Measurements from ENCODE around the gene DENND5B. TPM values are rescaled to one million over a fixed set of nuclear protein-coding genes. Genes with fewer than 3 reads are reported as not detected.
A peak's percentile ranks its signal among the peaks of the same experiment; 100 is the strongest.

DENND5B gene
- total and polyA plus RNA-seq, 4 donors: 18.8 to 44.4 (median 25.6) TPM

DNA sequence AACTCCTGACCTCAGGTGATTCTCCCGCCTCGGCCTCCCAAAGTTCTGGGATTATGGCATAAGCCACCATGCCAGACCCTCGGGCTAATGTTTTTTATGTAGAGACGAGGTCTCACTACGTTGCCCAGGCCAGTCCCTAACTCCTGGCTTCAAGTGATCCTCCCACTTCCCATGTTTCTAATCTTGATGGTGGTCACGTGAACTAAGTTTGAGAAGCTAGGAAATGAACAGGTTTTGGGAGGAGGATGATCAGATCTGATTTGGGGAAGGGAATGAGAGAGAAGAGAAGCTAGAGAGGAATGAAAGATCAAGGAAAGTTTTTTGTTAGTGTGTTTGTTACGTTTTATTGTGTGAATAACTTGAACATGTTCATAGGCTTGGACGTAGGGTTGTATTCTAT, 247.8 kb downstream of the DENND5B start:
- Histone ChIP-seq H3K27me3 (ENCODE audit: control insufficient read depth, insufficient read depth, low read length) (no peaks in the 10 kb centered on the region), H3K4me3 (ENCODE audit: low read depth, low read length) (no peak overlapping the region), H3K4me1 (ENCODE audit: control insufficient read depth, insufficient read depth, low read length) (no peaks in the 10 kb centered on the region), H3K9me3 (ENCODE audit: control insufficient read depth, insufficient read depth, low read length) (no peaks in the 10 kb centered on the region), H3K27ac (ENCODE audit: low read depth, low read length) (no peak overlapping the region), H3K36me3 (ENCODE audit: control insufficient read depth, insufficient read depth, low read length) (no peaks in the 10 kb centered on the region)
- WGBS (ENCODE audit: insufficient coverage): 94% methylated on average over 6 of the region's 8 CpGs
- no peak for DNase-seq (ENCODE audit: low read depth in 4 of 6, low spot score in 6 of 6)

DNA sequence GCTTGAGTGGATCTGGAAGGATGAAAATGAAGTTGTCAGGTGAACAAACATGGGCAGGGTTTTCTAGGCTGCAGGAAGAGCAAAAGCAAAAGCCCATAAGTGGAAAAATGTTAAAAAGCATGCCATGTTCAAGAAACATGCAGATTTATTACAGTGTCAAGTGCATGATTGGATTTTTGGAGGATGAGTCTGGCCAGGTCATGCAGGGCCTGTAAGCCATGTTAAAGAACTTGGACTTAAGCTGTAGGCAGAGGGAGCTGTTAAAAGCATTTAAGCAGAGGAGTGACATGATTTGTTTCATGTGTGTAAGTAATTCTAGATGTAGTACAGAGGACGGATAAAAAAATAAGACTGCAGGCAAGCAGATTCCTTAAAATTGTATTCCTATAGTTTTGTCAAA, 248.7 kb downstream of the DENND5B start:
- no peaks in the 10 kb centered on the region for H3K4me1 ChIP-seq (ENCODE audit: control insufficient read depth, insufficient read depth, low read length)
- H3K36me3 ChIP-seq (ENCODE audit: control insufficient read depth, insufficient read depth, low read length): no peaks in the 10 kb centered on the region
- H3K9me3 ChIP-seq (ENCODE audit: control insufficient read depth, insufficient read depth, low read length): no peaks in the 10 kb centered on the region
- DNase-seq (ENCODE audit: low read depth in 4 of 6, low spot score in 6 of 6): no peak
- no peak overlapping the region for H3K27ac ChIP-seq (ENCODE audit: low read depth, low read length)
- no CpG with 5 or more reads among the region's 1 CpG for WGBS (ENCODE audit: insufficient coverage)
- H3K4me3 ChIP-seq (ENCODE audit: low read depth, low read length): no peak overlapping the region
- H3K27me3 ChIP-seq (ENCODE audit: control insufficient read depth, insufficient read depth, low read length): no peaks in the 10 kb centered on the region

DNA sequence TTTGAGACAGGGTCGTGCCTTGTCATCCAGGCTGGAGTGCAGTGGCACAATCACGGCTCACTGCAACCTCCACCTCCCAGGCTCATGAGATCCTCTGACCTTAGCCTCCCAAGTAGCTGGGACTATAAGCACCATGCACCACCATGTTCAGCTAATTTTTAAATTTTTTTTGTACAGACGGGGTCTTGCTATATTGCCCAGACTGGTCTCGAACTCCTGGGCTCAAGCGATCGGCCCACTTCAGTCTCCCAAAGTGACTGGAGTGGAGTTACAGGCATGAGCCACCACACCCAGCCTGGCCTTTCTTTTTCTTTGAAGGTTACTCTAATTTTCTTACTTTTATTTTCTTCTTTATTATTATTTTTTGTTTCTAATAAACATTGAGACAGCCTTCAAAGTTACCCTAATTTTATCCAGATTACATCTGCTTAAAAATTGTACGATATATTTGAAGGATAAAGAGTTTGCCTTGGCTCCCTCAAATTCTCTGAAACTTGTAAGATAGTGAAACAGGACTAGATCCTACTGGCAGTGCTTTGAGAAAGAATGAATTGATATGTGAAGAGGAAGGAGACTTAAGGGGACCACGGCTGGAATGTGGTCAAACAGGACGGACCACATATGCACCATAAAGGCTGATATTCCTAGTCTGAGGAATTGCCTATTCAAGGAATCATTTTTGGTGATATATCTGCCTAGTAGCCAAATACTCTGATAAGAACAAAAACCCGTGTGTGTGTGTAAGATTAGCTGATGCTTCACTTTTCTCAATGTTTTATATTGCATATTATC, 250.9 kb downstream of the DENND5B start:
- Histone ChIP-seq H3K9me3 (ENCODE audit: control insufficient read depth, insufficient read depth, low read length) (no peaks in the 10 kb centered on the region), H3K4me3 (ENCODE audit: low read depth, low read length) (no peak overlapping the region), H3K36me3 (ENCODE audit: control insufficient read depth, insufficient read depth, low read length) (no peaks in the 10 kb centered on the region), H3K27me3 (ENCODE audit: control insufficient read depth, insufficient read depth, low read length) (no peaks in the 10 kb centered on the region), H3K4me1 (ENCODE audit: control insufficient read depth, insufficient read depth, low read length) (no peaks in the 10 kb centered on the region), H3K27ac (ENCODE audit: low read depth, low read length) (no peak overlapping the region)
- WGBS (ENCODE audit: insufficient coverage): 83% methylated on average over 4 of the region's 10 CpGs
- no peak for DNase-seq (ENCODE audit: low read depth in 4 of 6, low spot score in 6 of 6)

DNA sequence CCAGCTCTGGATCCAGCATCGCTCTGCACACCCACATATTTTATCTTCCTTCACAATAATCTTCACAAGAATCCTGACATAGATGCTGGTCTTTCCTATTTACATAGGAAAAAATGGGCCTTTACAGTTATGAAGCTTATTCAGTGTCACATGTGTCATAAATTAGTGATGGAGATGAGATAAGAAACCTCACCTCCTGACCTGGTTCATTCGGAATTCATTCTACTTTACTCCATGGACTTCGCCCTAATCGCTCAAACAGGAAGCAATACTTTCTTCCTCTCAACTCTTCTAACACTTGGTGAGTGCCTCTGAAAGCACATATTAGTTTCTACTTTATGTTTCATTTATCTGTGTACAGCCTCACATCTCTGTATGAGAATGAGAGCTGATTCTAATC, 253.0 kb downstream of the DENND5B start:
- no CpG with 5 or more reads among the region's 4 CpGs for WGBS (ENCODE audit: insufficient coverage)
- Histone ChIP-seq H3K36me3 (ENCODE audit: control insufficient read depth, insufficient read depth, low read length) (no peaks in the 10 kb centered on the region), H3K9me3 (ENCODE audit: control insufficient read depth, insufficient read depth, low read length) (no peaks in the 10 kb centered on the region), H3K4me1 (ENCODE audit: control insufficient read depth, insufficient read depth, low read length) (no peaks in the 10 kb centered on the region), H3K27ac (ENCODE audit: low read depth, low read length) (no peak overlapping the region), H3K27me3 (ENCODE audit: control insufficient read depth, insufficient read depth, low read length) (no peaks in the 10 kb centered on the region), H3K4me3 (ENCODE audit: low read depth, low read length) (no peak overlapping the region)
- no peak for DNase-seq (ENCODE audit: low read depth in 4 of 6, low spot score in 6 of 6)

Small RNA genes lying within 50 kb of the gene (small RNA-seq; reads per million reads assigned to genes)
- not detected for gene RF00019 (ENCODE audit: low replicate concordance)
- not detected for gene RF00026 (ENCODE audit: low replicate concordance)
- 0.75 reads per million, percentile 71 among the genes with 10 or more reads in this experiment for gene RNU5F-4P (ENCODE audit: low replicate concordance)
- gene RNU6-618P (ENCODE audit: low replicate concordance): not detected
- not detected for gene RPL31P50 (ENCODE audit: low replicate concordance)

Other genes starting within 250 kb of the DENND5B start
- gene ETFBKMT, start 68.6 kb upstream of the DENND5B start, total RNA-seq: 1 to 10 TPM; 3.8 to 5.9 TPM
- gene ETFBKMT, start 68.6 kb upstream of the DENND5B start, polyA plus RNA-seq (ENCODE audit: insufficient read length in 2 of 2): 1 to 10 TPM; 3.6 to 5.4 TPM
- gene AMN1, start 137.9 kb upstream of the DENND5B start, total RNA-seq: 10 to 100 TPM; 22.3 to 43.9 TPM
- 10 to 100 TPM; 37.8 to 41.6 TPM for gene AMN1, start 137.9 kb upstream of the DENND5B start, polyA plus RNA-seq (ENCODE audit: insufficient read length in 2 of 2)